HepG2 (cell line): ENCODE measurements around the gene GPS1. TPM values are rescaled to one million over a fixed set of nuclear protein-coding genes. Genes with fewer than 3 reads are reported as not detected.

Source experiments
- ARHGAP35 ChIP-seq: sonication (generic); formaldehyde crosslinking; IDR thresholded peaks from 2 replicates; pipeline ENCODE4 v1.9.0; 2022; ENCODE audit warnings: mild to moderate bottlenecking, inconsistent platforms, moderate library complexity, missing genetic modification reagents, borderline replicate concordance
- ATF6 ChIP-seq: sonication (generic); formaldehyde crosslinking; conservative IDR thresholded peaks from 2 replicates; pipeline ENCODE4 v1.4.0; 2020; ENCODE audit warnings: missing genetic modification reagents
- HDAC6 ChIP-seq: fragments of 200-600 bp; sonication (generic); IDR thresholded peaks from 2 replicates; pipeline ENCODE4 v1.7.0; 2017; ENCODE audit warnings: mild to moderate bottlenecking, antibody characterized with exemption, low read length, low read depth
- HNF1B ChIP-seq: sonication (generic); formaldehyde crosslinking; IDR thresholded peaks from 2 replicates; pipeline ENCODE4 v1.5.1; 2020; ENCODE audit warnings: mild to moderate bottlenecking, moderate library complexity, missing genetic modification reagents
- IRX3 ChIP-seq: sonication (generic); formaldehyde crosslinking; IDR thresholded peaks from 2 replicates; pipeline ENCODE4 v1.8.1; 2023; ENCODE audit warnings: mild to moderate bottlenecking, low read depth, missing genetic modification reagents, borderline replicate concordance
- KDM4B ChIP-seq: sonication (generic); formaldehyde crosslinking; IDR thresholded peaks from 2 replicates; pipeline ENCODE4 v1.4.0; 2020; ENCODE audit warnings: missing genetic modification reagents
- SALL2 ChIP-seq: sonication (generic); formaldehyde crosslinking; IDR thresholded peaks from 2 replicates; pipeline ENCODE4 v1.8.1; 2023; ENCODE audit warnings: mild to moderate bottlenecking, missing genetic modification reagents, inconsistent platforms
- TEF ChIP-seq: sonication (generic); formaldehyde crosslinking; IDR thresholded peaks from 2 replicates; pipeline ENCODE4 v1.5.0; 2020; ENCODE audit warnings: missing genetic modification reagents
- ZBTB34 ChIP-seq: sonication (generic); formaldehyde crosslinking; IDR thresholded peaks from 2 replicates; pipeline ENCODE4 v1.8.0; 2022; ENCODE audit warnings: mild to moderate bottlenecking, missing genetic modification reagents
- ZC3H4 ChIP-seq: sonication (generic); formaldehyde crosslinking; IDR thresholded peaks from 2 replicates; pipeline ENCODE4 v1.4.0; 2020; ENCODE audit warnings: missing genetic modification reagents, borderline replicate concordance
- ZMYM3 ChIP-seq: sonication (generic); formaldehyde crosslinking; IDR thresholded peaks from 2 replicates; pipeline ENCODE4 v1.5.1; 2020; ENCODE audit warnings: mild to moderate bottlenecking, missing genetic modification reagents
- ZNF20 ChIP-seq: sonication (generic); formaldehyde crosslinking; IDR thresholded peaks from 2 replicates; pipeline ENCODE4 v1.4.0; 2020; ENCODE audit warnings: mild to moderate bottlenecking, moderate library complexity, missing genetic modification reagents
- ZNF205 ChIP-seq: IDR thresholded peaks from 2 replicates; pipeline ENCODE4 v1.6.1; 2018; ENCODE audit warnings: missing biosample characterization, missing genetic modification reagents
- ZNF263 ChIP-seq: sonication (generic); formaldehyde crosslinking; IDR thresholded peaks from 2 replicates; pipeline ENCODE4 v1.4.0; 2020; ENCODE audit warnings: missing genetic modification reagents
- ZNF281 ChIP-seq: sonication (generic); formaldehyde crosslinking; IDR thresholded peaks from 2 replicates; pipeline ENCODE4 v1.4.0; 2020; ENCODE audit warnings: missing genetic modification reagents, borderline replicate concordance
- ZNF672 ChIP-seq: sonication (generic); formaldehyde crosslinking; IDR thresholded peaks from 2 replicates; pipeline ENCODE4 v1.8.1; 2022; ENCODE audit warnings: missing genetic modification reagents
- ZNF775 ChIP-seq: sonication (generic); formaldehyde crosslinking; IDR thresholded peaks from 2 replicates; pipeline ENCODE4 v1.4.0; 2020; ENCODE audit warnings: missing genetic modification reagents, mild to moderate bottlenecking, moderate library complexity, borderline replicate concordance
- ZSCAN29 ChIP-seq: sonication (generic); formaldehyde crosslinking; conservative IDR thresholded peaks from 2 replicates; pipeline ENCODE4 v1.4.0; 2020; ENCODE audit warnings: mild to moderate bottlenecking, missing genetic modification reagents
- polyA plus RNA-seq, 8 experiments: library from polyadenylated mRNA; depleted of rRNA in 3 of 8; stranded (reverse) in 7 of 8; unstranded in 1 of 8; fragments of >200 nt; fragmentation: Illumina TruSeq in 4 of 8; extraction: Trizol in 4 of 8; gene quantifications; 2 replicates each; pipeline versions ENCODE4 v1.2.1 to v1.2.3, GENCODE V29; 2011 to 2016; ENCODE audit warnings: low read depth in 4 of 8, missing spikeins in 1 of 8, mixed read lengths in 1 of 8; ENCODE audit not compliant: insufficient read depth in 1 of 8
- total RNA-seq, 5 experiments: library from RNA; depleted of rRNA; stranded (reverse); fragments of >200 nt; fragmentation: Illumina TruSeq; extraction: Trizol; gene quantifications; 2 replicates each; pipeline ENCODE4 v1.2.3, GENCODE V29; 2016; ENCODE audit warnings: low read depth in 1 of 5
- TF ChIP-seq, protein P1 (sequence below): sonication (generic); formaldehyde crosslinking; IDR thresholded peaks from 2 replicates; pipeline ENCODE4 v1.8.1; 2023; ENCODE audit warnings: missing genetic modification reagents, mild to moderate bottlenecking, borderline replicate concordance

Gene GPS1
- total and polyA plus RNA-seq, 2 of the 13 experiments (the other 11 are each of a cell fraction or from before 2014, with no cell fraction given), result 124 to 128 TPM

DNA sequence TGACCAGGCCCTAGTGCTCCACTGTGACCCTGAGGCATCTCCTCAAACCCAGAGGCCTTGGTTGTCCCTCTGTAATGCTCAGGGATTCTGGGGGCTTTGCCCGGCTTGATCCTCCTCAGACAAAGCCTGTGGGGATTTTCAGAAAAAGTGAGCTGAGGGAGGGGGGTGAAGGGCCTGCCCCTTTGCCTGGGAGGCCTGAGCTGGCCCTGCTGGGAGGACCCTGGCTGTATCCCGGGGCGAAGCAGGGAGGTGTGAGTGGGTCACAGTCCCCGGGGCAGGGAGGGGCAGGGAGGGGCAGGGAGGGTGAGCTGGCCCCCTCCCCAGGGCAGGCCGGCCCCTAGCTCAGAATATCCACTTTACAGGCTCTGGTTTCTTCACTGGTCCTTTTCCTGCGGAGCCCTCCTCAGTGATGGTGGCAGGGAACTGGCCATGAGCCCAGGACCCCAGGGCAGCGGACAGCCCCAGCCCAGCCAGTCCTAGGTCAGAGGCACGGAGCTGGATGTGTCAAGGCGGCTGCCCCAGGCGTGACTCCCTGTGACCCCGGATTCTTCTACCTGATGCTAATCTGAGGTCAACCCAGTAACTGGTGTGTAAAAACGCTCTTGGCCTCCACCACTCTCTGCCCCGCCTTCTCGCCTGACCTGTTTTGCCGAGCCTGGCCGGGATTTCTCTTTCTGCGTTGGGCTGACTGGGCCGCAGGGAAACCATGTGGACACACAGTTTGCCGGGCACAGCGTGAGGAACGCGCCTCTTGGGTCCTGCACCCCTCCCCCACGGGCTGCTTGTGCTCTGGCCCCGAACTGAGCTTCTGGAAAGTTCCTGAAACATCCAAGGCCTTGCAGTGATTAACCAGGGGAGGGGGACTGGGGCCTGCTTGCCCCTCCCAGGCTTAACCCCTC, 52.1 kb downstream of the GPS1 start (continued):
- TF ChIP-seq HNF1B (peak; percentile 50; the same call in 1 of the 2 replicates), SALL2 (CRISPR knock-in tag) (peak; percentile 87; the same call in 1 of the 2 replicates), ZSCAN29 (CRISPR knock-in tag) (peak; percentile 88), TEF (CRISPR knock-in tag) (no peak), ATF6 (CRISPR knock-in tag) (no peak), ZNF281 (CRISPR knock-in tag) (peak; percentile 98), IRX3 (CRISPR knock-in tag) (peak; percentile 93; the same call in 1 of the 2 replicates), ZNF205 (CRISPR knock-in tag) (peak; percentile 81; the same call in 1 of the 2 replicates), ZNF672 (CRISPR knock-in tag) (no peak), ZBTB34 (peak; percentile 98), ARHGAP35 (no peak), ZC3H4 (CRISPR knock-in tag) (0 out of 2 replicates have a peak, but pooled peaks have one; percentile 42), ZNF263 (CRISPR knock-in tag) (peak; percentile 65; the same call in 1 of the 2 replicates), KDM4B (peak; percentile 80; the same call in 1 of the 2 replicates), ZNF20 (CRISPR knock-in tag) (no peak; the same call in 1 of the 2 replicates), HDAC6 (no peak), ZNF775 (CRISPR knock-in tag) (no peak), ZMYM3 (CRISPR knock-in tag) (peak; percentile 59; the same call in 1 of the 2 replicates)
- TF ChIP-seq, protein P1, sequence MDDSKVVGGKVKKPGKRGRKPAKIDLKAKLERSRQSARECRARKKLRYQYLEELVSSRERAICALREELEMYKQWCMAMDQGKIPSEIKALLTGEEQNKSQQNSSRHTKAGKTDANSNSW (CRISPR knock-in tag), result no peak; the same call in 1 of the 2 replicates
